Measurements from ENCODE around the gene NEDD8.

DNA sequence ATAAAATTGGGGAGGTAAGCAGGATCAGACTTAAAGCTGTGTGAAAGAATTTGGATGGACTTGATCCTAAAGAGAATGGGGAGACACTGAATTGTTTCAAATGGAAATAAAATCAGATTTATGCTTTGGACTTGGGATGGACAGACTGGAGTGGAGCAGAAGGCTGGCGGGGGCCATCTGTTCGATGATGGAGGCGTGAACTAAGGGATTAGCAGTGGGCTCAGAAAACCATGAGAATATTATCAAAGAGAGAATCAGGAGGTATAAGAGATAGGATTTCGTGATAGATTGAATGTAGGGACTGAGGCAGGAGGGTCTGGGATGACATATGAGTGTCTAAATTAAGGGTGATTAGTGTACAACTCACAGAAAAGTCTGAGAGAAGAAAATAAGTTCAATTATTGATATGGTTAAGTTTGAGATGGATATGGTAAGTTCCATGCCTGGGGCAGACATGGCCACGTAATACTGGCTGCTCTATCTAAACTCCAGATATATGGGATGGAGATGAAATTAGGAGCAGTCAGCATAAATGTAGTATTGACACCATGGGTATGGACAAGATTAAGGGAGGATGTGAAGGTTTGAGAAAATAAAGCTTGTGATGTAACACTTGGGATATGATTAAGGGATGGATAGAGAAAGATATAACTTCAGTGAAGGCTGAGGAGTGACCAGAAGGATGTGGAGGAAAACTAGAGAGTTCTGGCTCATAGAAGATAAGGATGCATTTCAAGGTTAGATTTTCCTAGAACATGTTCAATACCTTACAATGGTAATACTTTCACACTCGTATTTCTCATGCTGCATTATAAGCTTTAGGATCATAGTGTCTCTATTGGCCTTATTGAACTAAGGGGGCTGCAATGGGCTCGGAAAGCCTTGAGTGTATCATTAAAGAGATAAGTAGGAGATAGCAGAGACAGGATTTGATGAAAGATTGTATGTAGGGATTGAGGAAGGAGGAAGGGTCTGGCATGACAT, 27.7 kb downstream of the NEDD8 start:
- TF ChIP-seq, protein P1, sequence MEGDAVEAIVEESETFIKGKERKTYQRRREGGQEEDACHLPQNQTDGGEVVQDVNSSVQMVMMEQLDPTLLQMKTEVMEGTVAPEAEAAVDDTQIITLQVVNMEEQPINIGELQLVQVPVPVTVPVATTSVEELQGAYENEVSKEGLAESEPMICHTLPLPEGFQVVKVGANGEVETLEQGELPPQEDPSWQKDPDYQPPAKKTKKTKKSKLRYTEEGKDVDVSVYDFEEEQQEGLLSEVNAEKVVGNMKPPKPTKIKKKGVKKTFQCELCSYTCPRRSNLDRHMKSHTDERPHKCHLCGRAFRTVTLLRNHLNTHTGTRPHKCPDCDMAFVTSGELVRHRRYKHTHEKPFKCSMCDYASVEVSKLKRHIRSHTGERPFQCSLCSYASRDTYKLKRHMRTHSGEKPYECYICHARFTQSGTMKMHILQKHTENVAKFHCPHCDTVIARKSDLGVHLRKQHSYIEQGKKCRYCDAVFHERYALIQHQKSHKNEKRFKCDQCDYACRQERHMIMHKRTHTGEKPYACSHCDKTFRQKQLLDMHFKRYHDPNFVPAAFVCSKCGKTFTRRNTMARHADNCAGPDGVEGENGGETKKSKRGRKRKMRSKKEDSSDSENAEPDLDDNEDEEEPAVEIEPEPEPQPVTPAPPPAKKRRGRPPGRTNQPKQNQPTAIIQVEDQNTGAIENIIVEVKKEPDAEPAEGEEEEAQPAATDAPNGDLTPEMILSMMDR (IDR thresholded peaks at IDR 0.05): no peak
- no peak for TF ChIP-seq POLR2A (IDR thresholded peaks at IDR 0.05)

Data from testis (tissue), 2 donors.